IMR-90 (cell line): Measurements from ENCODE around the gene ABHD15. TPM values are rescaled to one million over a fixed set of nuclear protein-coding genes. Genes with fewer than 3 reads are reported as not detected.

Experiments
- ATAC-seq: fragments of 200-7000 bp; cut with Tn5 transposase; 2 replicates; pipeline ENCODE4 v1.9.1; 2020; ENCODE audit warnings: low read depth, mild to moderate bottlenecking, moderate library complexity
- BruUV-seq: library from RNA; stranded (reverse); fragments of 400-500 nt; replicated peaks from 2 replicates; lab custom pipeline; 2021; lab: Mats Ljungman, UMichigan
- CTCF ChIA-PET: fragments of 300-600 bp; formaldehyde crosslinking; extraction: SDS; loops from one replicate; lab custom pipeline; 2021; ENCODE audit warnings: antibody characterized with exemption; lab: Yijun Ruan, JAX
- POLR2A ChIA-PET: fragments of 300-600 bp; sonication (Branson Sonifier 250); formaldehyde crosslinking; loops from one replicate; lab custom pipeline; 2022; ENCODE audit warnings: antibody characterized with exemption; ENCODE audit not compliant: unreplicated experiment; lab: Charles Lee
- DNase-seq: peaks from one replicate; pipeline ENCODE4 v3.0.0; 2013
- H2AFZ ChIP-seq: replicated peaks from 2 replicates; pipeline ENCODE3; 2013; ENCODE audit warnings: low read length, mild to moderate bottlenecking; ENCODE audit not compliant: poor library complexity
- H2AK5ac ChIP-seq: 2 replicates; pipeline ENCODE4 v1.6.1; 2013; ENCODE audit warnings: low read depth, low read length, inconsistent platforms
- H2AK9ac ChIP-seq: replicated peaks from 2 replicates; pipeline ENCODE3; 2013; ENCODE audit warnings: mild to moderate bottlenecking, low read depth, low read length, moderate library complexity; ENCODE audit not compliant: poor library complexity
- H2BK120ac ChIP-seq: 2 replicates; pipeline ENCODE4 v1.6.1; 2013; ENCODE audit warnings: low read depth, low read length, inconsistent platforms
- H2BK15ac ChIP-seq: 3 replicates; pipeline ENCODE4 v1.6.1; 2013; ENCODE audit warnings: low read depth, low read length, inconsistent platforms
- H2BK20ac ChIP-seq: 2 replicates; pipeline ENCODE4 v1.6.1; 2013; ENCODE audit warnings: low read depth, mild to moderate bottlenecking, inconsistent platforms, low read length, moderate library complexity
- H2BK5ac ChIP-seq: 2 replicates; pipeline ENCODE4 v1.6.1; 2013; ENCODE audit warnings: mild to moderate bottlenecking, low read depth, low read length, inconsistent platforms; ENCODE audit not compliant: poor library complexity, severe bottlenecking
- H3K14ac ChIP-seq: replicated peaks from 2 replicates; pipeline ENCODE4 v1.6.1; 2013; ENCODE audit warnings: low read depth, low read length, inconsistent platforms
- H3K18ac ChIP-seq: 2 replicates; pipeline ENCODE4 v1.6.1; 2013; ENCODE audit warnings: low read depth, low read length, control low read depth
- H3K23ac ChIP-seq: 2 replicates; pipeline ENCODE4 v1.6.1; 2013; ENCODE audit warnings: low read depth, low read length, inconsistent platforms
- H3K27ac ChIP-seq: 2 replicates; pipeline ENCODE4 v1.5.1; 2013; ENCODE audit warnings: mild to moderate bottlenecking, control low read depth, low read length; ENCODE audit not compliant: insufficient read depth
- H3K27me3 ChIP-seq: 2 replicates; pipeline ENCODE4 v1.6.1; 2013; ENCODE audit warnings: low read length; ENCODE audit not compliant: control insufficient read depth, insufficient read depth
- H3K36me3 ChIP-seq: 2 replicates; pipeline ENCODE4 v1.6.1; 2013; ENCODE audit warnings: low read length, mixed read lengths; ENCODE audit not compliant: control insufficient read depth, insufficient read depth
- H3K4ac ChIP-seq: 2 replicates; pipeline ENCODE4 v1.6.1; 2013; ENCODE audit warnings: low read depth, low read length, inconsistent platforms
- H3K4me1 ChIP-seq: 2 replicates; pipeline ENCODE4 v1.6.1; 2013; ENCODE audit warnings: low read length, mixed read lengths; ENCODE audit not compliant: control insufficient read depth, insufficient read depth
- H3K4me2 ChIP-seq: 2 replicates; pipeline ENCODE4 v1.6.1; 2013; ENCODE audit warnings: low read depth, mild to moderate bottlenecking, control low read depth, low read length, moderate library complexity
- H3K4me3 ChIP-seq: 2 replicates; pipeline ENCODE4 v1.5.1; 2013; ENCODE audit warnings: low read depth, mild to moderate bottlenecking, control low read depth, low read length, moderate library complexity; ENCODE audit not compliant: insufficient read depth
- H3K56ac ChIP-seq: 2 replicates; pipeline ENCODE4 v1.6.1; 2013; ENCODE audit warnings: low read length, inconsistent platforms; ENCODE audit not compliant: insufficient read depth; ENCODE audit errors: extremely low read depth
- H3K79me1 ChIP-seq, 2 experiments: 2 replicates each; pipeline ENCODE4 v1.6.1; 2013; ENCODE audit warnings: low read length in 2 of 2, inconsistent platforms in 1 of 2, low read depth in 1 of 2
- H3K9ac ChIP-seq: 2 replicates; pipeline ENCODE4 v1.6.1; 2013; ENCODE audit warnings: low read depth, low read length, control low read depth
- H3K9me1 ChIP-seq: 2 replicates; pipeline ENCODE4 v1.6.1; 2013; ENCODE audit warnings: low read length, inconsistent platforms; ENCODE audit not compliant: insufficient read depth
- H3K9me3 ChIP-seq: 2 replicates; pipeline ENCODE4 v1.6.1; 2013; ENCODE audit warnings: low read length; ENCODE audit not compliant: control insufficient read depth, insufficient read depth
- H4K20me1 ChIP-seq: 2 replicates; pipeline ENCODE4 v1.6.1; 2013; ENCODE audit warnings: low read length, inconsistent platforms; ENCODE audit not compliant: insufficient read depth
- H4K5ac ChIP-seq: 2 replicates; pipeline ENCODE4 v1.6.1; 2013; ENCODE audit warnings: mild to moderate bottlenecking, low read depth, low read length, control low read depth
- H4K8ac ChIP-seq, 2 experiments: 2 replicates each; pipeline ENCODE4 v1.6.1; 2013; ENCODE audit warnings: low read depth in 2 of 2, low read length in 2 of 2, control low read depth in 1 of 2, inconsistent platforms in 1 of 2
- H4K91ac ChIP-seq: 2 replicates; pipeline ENCODE4 v1.6.1; 2013; ENCODE audit warnings: low read depth, low read length, inconsistent platforms; ENCODE audit not compliant: insufficient read depth
- CEBPB ChIP-seq: IDR thresholded peaks from 2 replicates; pipeline ENCODE4 v1.6.1; 2012; ENCODE audit warnings: low read depth, low read length, improper control_type of control experiment
- FOS ChIP-seq: fragments of 150-350 bp; IDR thresholded peaks from 2 replicates; pipeline ENCODE4 v1.6.1; 2016; ENCODE audit warnings: low read depth, low read length
- MXI1 ChIP-seq: IDR thresholded peaks from 2 replicates; pipeline ENCODE4 v1.6.1; 2012; ENCODE audit warnings: low read depth, mild to moderate bottlenecking, low read length, moderate library complexity, borderline replicate concordance
- NFE2L2 ChIP-seq: fragments of 150-350 bp; IDR thresholded peaks from 2 replicates; pipeline ENCODE4 v1.6.1; 2016; ENCODE audit warnings: low read depth, mild to moderate bottlenecking, low read length
- POLR2A ChIP-seq: IDR thresholded peaks from 2 replicates; pipeline ENCODE4 v1.6.1; 2012; ENCODE audit warnings: mild to moderate bottlenecking, low read depth, low read length
- RAD21 ChIP-seq: IDR thresholded peaks from 2 replicates; pipeline ENCODE4 v1.6.1; 2012; ENCODE audit warnings: low read length, improper control_type of control experiment
- SMC3 ChIP-seq: fragments of 150-350 bp; IDR thresholded peaks from 2 replicates; pipeline ENCODE4 v1.6.1; 2016; ENCODE audit warnings: low read depth, mild to moderate bottlenecking, antibody characterized with exemption, low read length, moderate library complexity
- WGBS, 2 experiments: methylation state at CpG; one replicate each; pipeline versions ENCODE4 v1.1.5 to v1.1.7; 2013; ENCODE audit warnings: missing lambda C conversion rate in 2 of 2; ENCODE audit not compliant: insufficient read length in 1 of 2; ENCODE audit errors: extremely low coverage in 2 of 2; 5-methylcytosine and 5-hydroxymethylcytosine counted together
- dilution Hi-C: fragments of 300-500 bp; cut with HindIII; formaldehyde crosslinking; loops from one replicate; pipeline ENCODE4 v1.14.3; 2018; ENCODE audit warnings: low sequenced_read_pairs; ENCODE audit not compliant: unreplicated experiment
- in situ Hi-C: fragments of 300-500 bp; cut with MboI; formaldehyde crosslinking; loops from 3 replicates; pipeline ENCODE4 v1.14.3; 2019; ENCODE audit warnings: low sequenced_read_pairs, inconsistent platforms, mixed read lengths
- intact Hi-C: fragments of 100-400 bp; cut with micrococcal nuclease; formaldehyde crosslinking; loops from 2 replicates; pipeline ENCODE4 v1.10.0; 2022
- polyA plus RNA-seq, 3 experiments: library from polyadenylated mRNA; depleted of rRNA; stranded (reverse); fragments of >200 nt; gene quantifications; 2 replicates each; pipeline ENCODE4 v1.2.3, GENCODE V29; 2012; ENCODE audit warnings: low replicate concordance in 1 of 3
- total RNA-seq: library from RNA; depleted of rRNA; stranded (reverse); fragments of >200 nt; gene quantifications from 2 replicates; pipeline ENCODE4 v1.2.3, GENCODE V29; 2012

ABHD15 gene
- total and polyA plus RNA-seq, 2 of the 4 experiments (the other 2 are of a cell fraction), result 3.2 to 4.6 TPM

DNA sequence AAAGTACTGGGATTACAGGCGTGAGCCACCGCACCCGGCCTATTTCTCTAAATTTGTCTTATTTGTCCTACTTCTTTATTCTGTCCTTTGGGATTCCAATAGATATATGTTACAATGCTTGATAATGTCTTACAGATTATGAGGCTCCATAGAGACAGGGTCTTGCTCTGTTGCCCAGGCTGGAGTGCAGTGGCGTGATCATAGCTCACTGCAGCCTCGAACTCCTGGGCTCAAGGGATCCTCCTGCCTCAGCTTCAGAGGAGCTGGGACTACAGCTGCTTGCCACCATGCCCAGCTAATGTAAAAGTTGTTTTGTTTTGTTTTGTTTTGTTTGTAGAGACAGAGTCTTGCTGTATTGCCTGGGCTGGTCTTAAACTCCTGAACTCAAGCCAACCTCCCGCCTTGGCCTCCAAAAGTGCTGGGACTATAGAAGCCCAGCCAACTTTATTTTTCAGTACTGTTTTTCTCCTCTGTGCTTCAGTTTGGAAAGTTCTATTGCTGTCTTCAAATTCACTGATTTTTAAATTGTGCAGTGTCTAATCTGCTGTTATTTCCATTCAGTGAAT is 36.4 kb upstream of the ABHD15 start:
- Histone ChIP-seq H3K36me3 (no peaks in the 10 kb centered on the region), H3K4ac (no peak overlapping the region), H4K20me1 (no peaks in the 10 kb centered on the region), H2AFZ (no peak overlapping the region), H3K27me3 (no peaks in the 10 kb centered on the region; the same call in 1 of the 2 replicates), H2BK15ac (no peak overlapping the region), H4K5ac (no peak overlapping the region), H3K4me1 (no peaks in the 10 kb centered on the region), H2BK20ac (no peak overlapping the region), H2BK5ac (no peak overlapping the region), H3K56ac (no peak overlapping the region), H3K23ac (no peak overlapping the region), H3K9ac (no peak overlapping the region), H3K4me3 (no peak overlapping the region), H3K4me2 (no peak overlapping the region), H4K91ac (no peak overlapping the region), H3K79me1 (peaks cover 0 to 2% of the 10 kb centered on the region in 2 experiments; a peak in 1 of 4 replicates), H3K9me3 (no peaks in the 10 kb centered on the region), H3K14ac (no peak overlapping the region), H3K18ac (no peak overlapping the region), H3K9me1 (no peaks in the 10 kb centered on the region), H2AK5ac (no peak overlapping the region), H3K27ac (no peak overlapping the region), H2AK9ac (no peak overlapping the region), H2BK120ac (no peak overlapping the region), H4K8ac (no peak overlapping the region)
- WGBS, 2 experiments, result 92% methylated on average over 2 of the region's 6 CpGs; no CpG with 5 or more reads in 1 of the 2 experiments
- TF ChIP-seq CEBPB (no peak), POLR2A (no peak), MXI1 (no peak), NFE2L2 (no peak), FOS (no peak), RAD21 (no peak), SMC3 (no peak)
- in situ Hi-C loops, result no loop called here
- ChIA-PET POLR2A (no interaction called here), CTCF (no interaction called here)
- BruUV-seq, result no TSS peak
- ATAC-seq (no peak), DNase-seq (no peak)
- dilution Hi-C loops, result no loop called here
- intact Hi-C loops, result no loop called here
